ENCODE data around the gene GOLGA3. TPM values are rescaled to one million over a fixed set of nuclear protein-coding genes. Genes with fewer than 3 reads are reported as not detected.

GOLGA3 gene
- total and polyA plus RNA-seq, 2 experiments from 2014 or later, result 10.3 to 57.8 TPM

GRCh38 chr12:132719954-132720324 lies 108.7 kb downstream of the GOLGA3 start:
- Histone ChIP-seq H3K79me2 (replicated peaks; ENCODE audit: insufficient read depth) (peaks cover 8% of the 10 kb centered on the region), H3K9me2 (ENCODE audit: insufficient read depth) (no peaks in the 10 kb centered on the region), H4K20me1 (replicated peaks; ENCODE audit: insufficient read depth) (peaks cover 5% of the 10 kb centered on the region), H3K4me1 (ENCODE audit: insufficient read depth) (no peaks in the 10 kb centered on the region), H3K36me3 (ENCODE audit: insufficient read depth) (peaks cover 7% of the 10 kb centered on the region; the same call in 1 of the 2 replicates), H2AFZ (no peak overlapping the region), H3K27ac (ENCODE audit: low read depth) (no peak overlapping the region), H3K27me3 (ENCODE audit: insufficient read depth) (no peaks in the 10 kb centered on the region), H3F3A (replicated peaks; ENCODE audit: low read depth) (peaks cover 31% of the 10 kb centered on the region), H3K4me3 (no peak overlapping the region), H3K4me2 (no peak overlapping the region)
- no peak overlapping the region for H3K27ac Mint-ChIP-seq
- peaks cover 81% of the 10 kb centered on the region for H3K36me3 Mint-ChIP-seq (ENCODE audit: low read depth)
- DNase-seq (ENCODE audit: low spot score) (no peak), ATAC-seq (no peak)
- H3K4me1 Mint-ChIP-seq, result no peaks in the 10 kb centered on the region
- TF ChIP-seq JUNB (IDR thresholded peaks at IDR 0.05; ENCODE audit: unreplicated experiment) (no peak), STAT1 (IDR thresholded peaks at IDR 0.05; ENCODE audit: unreplicated experiment) (no peak), ZNF331 (CRISPR knock-in tag; IDR thresholded peaks at IDR 0.05; ENCODE audit: low read depth) (no peak), ZNF462 (CRISPR knock-in tag; IDR thresholded peaks at IDR 0.05) (no peak), REST (IDR thresholded peaks at IDR 0.05; ENCODE audit: unreplicated experiment) (no peak), POLR2AphosphoS5 (IDR thresholded peaks at IDR 0.05; ENCODE audit: low read depth) (no peak), EZH2phosphoT487 (IDR thresholded peaks at IDR 0.05; ENCODE audit: unreplicated experiment) (no peak)
- TF ChIP-seq, protein P1, sequence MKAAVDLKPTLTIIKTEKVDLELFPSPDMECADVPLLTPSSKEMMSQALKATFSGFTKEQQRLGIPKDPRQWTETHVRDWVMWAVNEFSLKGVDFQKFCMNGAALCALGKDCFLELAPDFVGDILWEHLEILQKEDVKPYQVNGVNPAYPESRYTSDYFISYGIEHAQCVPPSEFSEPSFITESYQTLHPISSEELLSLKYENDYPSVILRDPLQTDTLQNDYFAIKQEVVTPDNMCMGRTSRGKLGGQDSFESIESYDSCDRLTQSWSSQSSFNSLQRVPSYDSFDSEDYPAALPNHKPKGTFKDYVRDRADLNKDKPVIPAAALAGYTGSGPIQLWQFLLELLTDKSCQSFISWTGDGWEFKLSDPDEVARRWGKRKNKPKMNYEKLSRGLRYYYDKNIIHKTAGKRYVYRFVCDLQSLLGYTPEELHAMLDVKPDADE (IDR thresholded peaks at IDR 0.05), result no peak
- TF ChIP-seq, protein P2, sequence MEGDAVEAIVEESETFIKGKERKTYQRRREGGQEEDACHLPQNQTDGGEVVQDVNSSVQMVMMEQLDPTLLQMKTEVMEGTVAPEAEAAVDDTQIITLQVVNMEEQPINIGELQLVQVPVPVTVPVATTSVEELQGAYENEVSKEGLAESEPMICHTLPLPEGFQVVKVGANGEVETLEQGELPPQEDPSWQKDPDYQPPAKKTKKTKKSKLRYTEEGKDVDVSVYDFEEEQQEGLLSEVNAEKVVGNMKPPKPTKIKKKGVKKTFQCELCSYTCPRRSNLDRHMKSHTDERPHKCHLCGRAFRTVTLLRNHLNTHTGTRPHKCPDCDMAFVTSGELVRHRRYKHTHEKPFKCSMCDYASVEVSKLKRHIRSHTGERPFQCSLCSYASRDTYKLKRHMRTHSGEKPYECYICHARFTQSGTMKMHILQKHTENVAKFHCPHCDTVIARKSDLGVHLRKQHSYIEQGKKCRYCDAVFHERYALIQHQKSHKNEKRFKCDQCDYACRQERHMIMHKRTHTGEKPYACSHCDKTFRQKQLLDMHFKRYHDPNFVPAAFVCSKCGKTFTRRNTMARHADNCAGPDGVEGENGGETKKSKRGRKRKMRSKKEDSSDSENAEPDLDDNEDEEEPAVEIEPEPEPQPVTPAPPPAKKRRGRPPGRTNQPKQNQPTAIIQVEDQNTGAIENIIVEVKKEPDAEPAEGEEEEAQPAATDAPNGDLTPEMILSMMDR (conservative IDR thresholded peaks at IDR 0.05; ENCODE audit: low read depth in 2 of 2), result no peak
- no peaks in the 10 kb centered on the region for H3K9me3 Mint-ChIP-seq
- peaks cover 14% of the 10 kb centered on the region for H3K27me3 Mint-ChIP-seq (ENCODE audit: insufficient read depth, low read depth, poor library complexity)
- no peak overlapping the region for H3K4me3 Mint-ChIP-seq

Measured in GM23338 (cell line).